Esophagus squamous epithelium (tissue), 5 donors: ENCODE data around the gene FANK1. TPM values are rescaled to one million over a fixed set of nuclear protein-coding genes. Genes with fewer than 3 reads are reported as not detected.
A peak's percentile ranks its signal among the peaks of the same experiment; 100 is the strongest.

Experiments
- DNase-seq: peaks from one replicate; lab custom pipeline; 2025; lab: John Stamatoyannopoulos, UW
- H3K27ac ChIP-seq, 4 donors: fragments of 200-600 bp; sonication (generic); one replicate each; pipeline ENCODE4 v1.5.1; 2016 to 2019; ENCODE audit warnings: mild to moderate bottlenecking in 1 of 4
- H3K27me3 ChIP-seq, 4 donors: fragments of 200-600 bp; sonication (generic); 1 replicate in 3 of 4; 2 replicates in 1 of 4; pipeline versions ENCODE4 v1.5.1 to v1.6.0; 2017 to 2021; ENCODE audit warnings: antibody characterized with exemption in 1 of 4
- H3K36me3 ChIP-seq, 3 donors: fragments of 200-600 bp; sonication (generic); one replicate each; pipeline ENCODE4 v1.5.1; 2016 to 2019
- H3K4me1 ChIP-seq, 3 donors: fragments of 200-600 bp; sonication (generic); one replicate each; pipeline ENCODE4 v1.5.1; 2017 to 2019
- H3K4me3 ChIP-seq, 4 donors: fragments of 200-600 bp; sonication (generic); 1 replicate in 3 of 4; 2 replicates in 1 of 4; pipeline ENCODE4 v1.5.1; 2016 to 2019; ENCODE audit warnings: mild to moderate bottlenecking in 2 of 4, moderate library complexity in 1 of 4
- H3K9me3 ChIP-seq, 3 donors: fragments of 200-600 bp; sonication (generic); one replicate each; pipeline ENCODE4 v1.5.1; 2016 to 2019
- CTCF ChIP-seq, 6 experiments: fragments of 450-650 bp in 4 of 6; fragments of 200-600 bp in 2 of 6; sonication (generic) in 2 of 6; IDR thresholded peaks; one replicate each; pipeline ENCODE4 v1.5.1; 2016 to 2019; ENCODE audit warnings: antibody characterized with exemption in 6 of 6, mild to moderate bottlenecking in 4 of 6, moderate library complexity in 4 of 6
- POLR2A ChIP-seq, 4 donors: fragments of 450-650 bp; IDR thresholded peaks; one replicate each; pipeline ENCODE4 v1.6.1; 2017; ENCODE audit warnings: antibody characterized with exemption in 4 of 4, mild to moderate bottlenecking in 4 of 4, moderate library complexity in 3 of 4
- WGBS, 2 donors: methylation state at CpG; one replicate each; pipeline ENCODE4 v1.1.5; 2018; 5-methylcytosine and 5-hydroxymethylcytosine counted together
- intact Hi-C: fragments of 100-400 bp; cut with DNase I; formaldehyde crosslinking; loops from one replicate; pipeline ENCODE4 v1.15.0; 2022
- total RNA-seq, 4 donors: library from RNA; depleted of rRNA; stranded (reverse); fragments of >200 nt; gene quantifications; one replicate each; pipeline ENCODE4 v1.1.0, GENCODE V29; 2016
- donor health status: DM: yes; HTN: yes; CAD: no.

Gene FANK1
- total RNA-seq, 4 donors from 2014 or later: 1.7 to 7.7 (median 3.8) TPM

GRCh38 chr10:125865120-125865519 lies 31.2 kb upstream of the FANK1 start:
- intact Hi-C loops: no loop called here
- H3K27ac ChIP-seq: peak overlapping the region in 1 of 4 donors; percentile 42
- H3K27me3 ChIP-seq: no peaks in the 10 kb centered on the region
- no peak overlapping the region for H3K4me3 ChIP-seq
- H3K4me1 ChIP-seq: peaks cover 0 to 17% (median 0%) of the 10 kb centered on the region in 3 donors
- DNase-seq: no peak
- H3K9me3 ChIP-seq: no peaks in the 10 kb centered on the region
- H3K36me3 ChIP-seq: peaks cover 0 to 46% (median 0%) of the 10 kb centered on the region in 3 donors
- no peak for TF ChIP-seq POLR2A (IDR thresholded peaks at IDR 0.05)
- TF ChIP-seq CTCF (IDR thresholded peaks at IDR 0.05): no peak
- WGBS, 2 donors: 73 to 77% methylated on average over 3 of the region's 3 CpGs

- no peaks in the 10 kb centered on the region for H3K9me3 ChIP-seq
- DNase-seq: no peak
- TF ChIP-seq CTCF (IDR thresholded peaks at IDR 0.05) (no peak), POLR2A (IDR thresholded peaks at IDR 0.05) (no peak)
- H3K36me3 ChIP-seq: peaks cover 0 to 35% (median 0%) of the 10 kb centered on the region in 3 donors
- H3K4me1 ChIP-seq: peaks cover 0 to 17% (median 0%) of the 10 kb centered on the region in 3 donors
- no peaks in the 10 kb centered on the region for H3K27me3 ChIP-seq
- H3K27ac ChIP-seq: peak overlapping the region in 3 of 4 donors; percentile 32 to 56 (median 39)
- WGBS, 2 donors: 86 to 90% methylated on average over 5 to 7 of the region's 7 CpGs
- intact Hi-C loops: no loop called here
- H3K4me3 ChIP-seq: no peak overlapping the region
Measured at GRCh38 chr10:125866421-125867029, 29.8 kb upstream of the FANK1 start.

- TF ChIP-seq CTCF (IDR thresholded peaks at IDR 0.05) (peak; percentile 26 to 94 (median 84)), POLR2A (IDR thresholded peaks at IDR 0.05) (no peak)
- Histone ChIP-seq H3K27ac (no peak overlapping the region), H3K4me3 (no peak overlapping the region), H3K36me3 (peaks cover 0 to 30% (median 5%) of the 10 kb centered on the region in 3 donors), H3K9me3 (no peaks in the 10 kb centered on the region), H3K4me1 (peaks cover 0 to 17% (median 0%) of the 10 kb centered on the region in 3 donors), H3K27me3 (no peaks in the 10 kb centered on the region)
- 45 to 52% methylated on average over 7 of the region's 7 CpGs for WGBS, 2 donors
- intact Hi-C loops: no loop called here
- DNase-seq: no peak
Measured at GRCh38 chr10:125868372-125868975, 27.9 kb upstream of the FANK1 start.

GRCh38 chr10:125871338-125871737 lies 25.0 kb upstream of the FANK1 start:
- no peak overlapping the region for H3K4me3 ChIP-seq
- peaks cover 0 to 3% (median 0%) of the 10 kb centered on the region in 3 donors for H3K9me3 ChIP-seq
- H3K27me3 ChIP-seq: no peaks in the 10 kb centered on the region
- 76 to 83% methylated on average over 4 of the region's 4 CpGs for WGBS, 2 donors
- no peak for TF ChIP-seq CTCF (IDR thresholded peaks at IDR 0.05)
- no peak for TF ChIP-seq POLR2A (IDR thresholded peaks at IDR 0.05)
- intact Hi-C loops: no loop called here
- no peak for DNase-seq
- peaks cover 0 to 9% (median 0%) of the 10 kb centered on the region in 3 donors for H3K4me1 ChIP-seq
- H3K36me3 ChIP-seq: peaks cover 0 to 34% (median 5%) of the 10 kb centered on the region in 3 donors
- no peak overlapping the region for H3K27ac ChIP-seq
